Activated T-helper 1 cell treated with anti-CD3 and anti-CD28 coated beads, Interleukin-12 subunit alpha, Interleukin-12 subunit beta, Interleukin-2, Interleukin-4 antibody, amounts not matched to agents 30 ng/mL and 10 ng/mL and 1 ng/mL, durations not matched to agents 14 hours and 24 hours and 36 hours (primary cell): Measurements from ENCODE around the gene DLL1. TPM values are rescaled to one million over a fixed set of nuclear protein-coding genes. Genes with fewer than 3 reads are reported as not detected.

ENCODE experiments used
- DNase-seq: peaks from one replicate; pipeline ENCODE4 v3.0.0; 2021; ENCODE audit warnings: low spot score
- H3K27ac Mint-ChIP-seq: one replicate; pipeline ENCODE4 v1.8.0; 2021; ENCODE audit warnings: mild to moderate bottlenecking, mixed read lengths
- H3K27me3 Mint-ChIP-seq: one replicate; pipeline ENCODE4 v1.8.0; 2022; ENCODE audit warnings: mild to moderate bottlenecking, moderate library complexity, mixed read lengths; ENCODE audit not compliant: insufficient read depth
- H3K36me3 Mint-ChIP-seq: one replicate; pipeline ENCODE4 v1.8.0; 2021; ENCODE audit warnings: low read depth, mixed read lengths
- H3K4me1 Mint-ChIP-seq: one replicate; pipeline ENCODE4 v1.8.0; 2021; ENCODE audit warnings: low read depth, mixed read lengths
- H3K4me3 Mint-ChIP-seq: one replicate; pipeline ENCODE4 v1.8.0; 2021; ENCODE audit warnings: mild to moderate bottlenecking, moderate library complexity, mixed read lengths
- H3K9me3 Mint-ChIP-seq: one replicate; pipeline ENCODE4 v1.8.0; 2021; ENCODE audit warnings: mixed read lengths
- intact Hi-C: fragments of 100-400 bp; cut with micrococcal nuclease; formaldehyde crosslinking; loops from one replicate; pipeline ENCODE4 v1.15.1; 2024
- total RNA-seq: library from RNA; stranded (reverse); gene quantifications from 2 replicates; pipeline ENCODE4 v1.2.3, GENCODE V29; 2022

Gene DLL1
- total RNA-seq, 1 donor from 2014 or later = not detected

- Mint-ChIP-seq H3K4me3 (no peak overlapping the region), H3K27me3 (peaks cover 59% of the 10 kb centered on the region), H3K27ac (no peak overlapping the region), H3K36me3 (no peaks in the 10 kb centered on the region), H3K9me3 (no peaks in the 10 kb centered on the region), H3K4me1 (peaks cover 7% of the 10 kb centered on the region)
- DNase-seq = no peak
- intact Hi-C loops = loop anchor here (10.0 kb wide), 1 partner anchor 132 kb away; no protein-coding TSS in a partner anchor
Observed at GRCh38 chr6:170276369-170277057, 14.4 kb downstream of the DLL1 start.

GRCh38 chr6:170274713-170275560 lies 15.9 kb downstream of the DLL1 start:
- intact Hi-C loops = loop anchor here (10.0 kb wide), 1 partner anchor 130 kb away; no protein-coding TSS in a partner anchor
- Mint-ChIP-seq H3K27me3 (peaks cover 57% of the 10 kb centered on the region), H3K4me1 (peaks cover 9% of the 10 kb centered on the region), H3K36me3 (no peaks in the 10 kb centered on the region), H3K9me3 (no peaks in the 10 kb centered on the region), H3K27ac (no peak overlapping the region), H3K4me3 (no peak overlapping the region)
- DNase-seq = no peak

- Mint-ChIP-seq H3K4me3 (no peak overlapping the region), H3K36me3 (no peaks in the 10 kb centered on the region), H3K4me1 (peaks cover 9% of the 10 kb centered on the region), H3K9me3 (no peaks in the 10 kb centered on the region), H3K27me3 (peaks cover 63% of the 10 kb centered on the region), H3K27ac (no peak overlapping the region)
- intact Hi-C loops = loop anchor here (2.0 to 10.0 kb wide), 3 partner anchors 13 to 129 kb away; partner anchors contain the start of gene FAM120B
- no peak for DNase-seq
Observed at GRCh38 chr6:170273681-170274080, 17.2 kb downstream of the DLL1 start.

- no peak for DNase-seq
- H3K27me3 Mint-ChIP-seq = peaks cover 59% of the 10 kb centered on the region
- H3K4me3 Mint-ChIP-seq = no peak overlapping the region
- intact Hi-C loops = loop anchor here (2.0 to 10.0 kb wide), 3 partner anchors 14 to 128 kb away; partner anchors contain the start of gene FAM120B
- H3K9me3 Mint-ChIP-seq = no peaks in the 10 kb centered on the region
- H3K36me3 Mint-ChIP-seq = no peaks in the 10 kb centered on the region
- H3K4me1 Mint-ChIP-seq = peaks cover 9% of the 10 kb centered on the region
- H3K27ac Mint-ChIP-seq = no peak overlapping the region
Observed at GRCh38 chr6:170273191-170273590, 17.7 kb downstream of the DLL1 start.

- peaks cover 55% of the 10 kb centered on the region for H3K27me3 Mint-ChIP-seq
- intact Hi-C loops = loop anchor here (2.0 to 10.0 kb wide), 3 partner anchors 14 to 128 kb away; partner anchors contain the start of gene FAM120B
- H3K4me1 Mint-ChIP-seq = peaks cover 9% of the 10 kb centered on the region
- H3K36me3 Mint-ChIP-seq = no peaks in the 10 kb centered on the region
- no peak for DNase-seq
- H3K4me3 Mint-ChIP-seq = peak overlapping the region; percentile 37
- no peak overlapping the region for H3K27ac Mint-ChIP-seq
- H3K9me3 Mint-ChIP-seq = no peaks in the 10 kb centered on the region
Observed at GRCh38 chr6:170272341-170273065, 18.4 kb downstream of the DLL1 start.

GRCh38 chr6:170271771-170272314 lies 19.0 kb downstream of the DLL1 start:
- intact Hi-C loops = loop anchor here (2.0 to 10.0 kb wide), 3 partner anchors 15 to 127 kb away; partner anchors contain the start of gene FAM120B
- H3K4me3 Mint-ChIP-seq = peak overlapping the region; percentile 37
- no peak overlapping the region for H3K27ac Mint-ChIP-seq
- H3K27me3 Mint-ChIP-seq = peaks cover 50% of the 10 kb centered on the region
- H3K9me3 Mint-ChIP-seq = no peaks in the 10 kb centered on the region
- DNase-seq = peak; percentile 51
- no peaks in the 10 kb centered on the region for H3K36me3 Mint-ChIP-seq
- peaks cover 9% of the 10 kb centered on the region for H3K4me1 Mint-ChIP-seq

- DNase-seq = no peak
- Mint-ChIP-seq H3K27me3 (peaks cover 47% of the 10 kb centered on the region), H3K4me3 (no peak overlapping the region), H3K36me3 (no peaks in the 10 kb centered on the region), H3K27ac (no peak overlapping the region), H3K4me1 (peaks cover 9% of the 10 kb centered on the region), H3K9me3 (no peaks in the 10 kb centered on the region)
- intact Hi-C loops = loop anchor here (10.0 kb wide), 1 partner anchor 126 kb away; no protein-coding TSS in a partner anchor
Observed at GRCh38 chr6:170270984-170271593, 19.8 kb downstream of the DLL1 start.

GRCh38 chr6:170269846-170270541 lies 20.9 kb downstream of the DLL1 start:
- H3K4me1 Mint-ChIP-seq = peaks cover 9% of the 10 kb centered on the region
- intact Hi-C loops = loop anchor here (10.0 kb wide), 1 partner anchor 125 kb away; no protein-coding TSS in a partner anchor
- no peak overlapping the region for H3K4me3 Mint-ChIP-seq
- peaks cover 48% of the 10 kb centered on the region for H3K27me3 Mint-ChIP-seq
- DNase-seq = no peak
- no peaks in the 10 kb centered on the region for H3K9me3 Mint-ChIP-seq
- H3K36me3 Mint-ChIP-seq = no peaks in the 10 kb centered on the region
- no peak overlapping the region for H3K27ac Mint-ChIP-seq

- H3K27me3 Mint-ChIP-seq = peaks cover 49% of the 10 kb centered on the region
- H3K4me1 Mint-ChIP-seq = peaks cover 9% of the 10 kb centered on the region
- no peak overlapping the region for H3K27ac Mint-ChIP-seq
- no peaks in the 10 kb centered on the region for H3K9me3 Mint-ChIP-seq
- intact Hi-C loops = no loop called here
- DNase-seq = no peak
- no peaks in the 10 kb centered on the region for H3K36me3 Mint-ChIP-seq
- H3K4me3 Mint-ChIP-seq = no peak overlapping the region
Observed at GRCh38 chr6:170269151-170269845, 21.6 kb downstream of the DLL1 start.

- no peaks in the 10 kb centered on the region for H3K9me3 Mint-ChIP-seq
- no peak for DNase-seq
- H3K27ac Mint-ChIP-seq = no peak overlapping the region
- peaks cover 46% of the 10 kb centered on the region for H3K27me3 Mint-ChIP-seq
- no peaks in the 10 kb centered on the region for H3K36me3 Mint-ChIP-seq
- no peak overlapping the region for H3K4me3 Mint-ChIP-seq
- intact Hi-C loops = no loop called here
- peaks cover 9% of the 10 kb centered on the region for H3K4me1 Mint-ChIP-seq
Observed at GRCh38 chr6:170268216-170269129, 22.4 kb downstream of the DLL1 start.
